Neural progenitor cell (in vitro differentiated cells): ENCODE measurements around the gene TBL1X. TPM values are rescaled to one million over a fixed set of nuclear protein-coding genes. Genes with fewer than 3 reads are reported as not detected.

Experiments used
- DNase-seq: peaks from one replicate; pipeline ENCODE4 v3.0.0-alpha.2; 2016; ENCODE audit warnings: low spot score
- H2AFZ ChIP-seq: fragments of 200-600 bp; sonication (generic); replicated peaks from 2 replicates; pipeline ENCODE4 v1.6.1; 2016; ENCODE audit warnings: antibody characterized with exemption
- H3F3A ChIP-seq: fragments of 200-600 bp; sonication (generic); 2 replicates; pipeline ENCODE4 v1.6.1; 2016; ENCODE audit warnings: antibody characterized with exemption, low read depth
- H3K27ac ChIP-seq: fragments of 200-600 bp; sonication (generic); 2 replicates; pipeline ENCODE4 v1.5.1; 2016; ENCODE audit warnings: mild to moderate bottlenecking
- H3K27me3 ChIP-seq: fragments of 200-600 bp; sonication (generic); 2 replicates; pipeline ENCODE4 v1.6.1; 2016; ENCODE audit warnings: mild to moderate bottlenecking, moderate library complexity
- H3K36me3 ChIP-seq: fragments of 200-600 bp; sonication (generic); 2 replicates; pipeline ENCODE4 v1.5.1; 2016
- H3K4me1 ChIP-seq: fragments of 200-600 bp; sonication (generic); 2 replicates; pipeline ENCODE4 v1.6.1; 2016; ENCODE audit warnings: mixed run types
- H3K4me2 ChIP-seq: fragments of 200-600 bp; sonication (generic); 2 replicates; pipeline ENCODE4 v1.6.1; 2016
- H3K4me3 ChIP-seq: fragments of 200-600 bp; sonication (generic); 2 replicates; pipeline ENCODE4 v1.5.1; 2016
- H3K79me2 ChIP-seq: fragments of 200-600 bp; sonication (generic); 2 replicates; pipeline ENCODE4 v1.6.1; 2016; ENCODE audit warnings: low read depth
- H3K9ac ChIP-seq: fragments of 200-600 bp; sonication (generic); 2 replicates; pipeline ENCODE4 v1.6.1; 2016
- H3K9me3 ChIP-seq: fragments of 200-600 bp; sonication (generic); 2 replicates; pipeline ENCODE4 v1.5.1; 2016; ENCODE audit warnings: low read depth
- H4K20me1 ChIP-seq: fragments of 200-600 bp; sonication (generic); 2 replicates; pipeline ENCODE4 v1.6.1; 2016; ENCODE audit warnings: low read depth
- H3K27ac Mint-ChIP-seq: 3 replicates; pipeline ENCODE4 v1.8.0; 2021; ENCODE audit warnings: mixed read lengths
- H3K27me3 Mint-ChIP-seq: 2 replicates; pipeline ENCODE4 v1.8.0; 2022; ENCODE audit warnings: low read depth, mild to moderate bottlenecking, inconsistent platforms, moderate library complexity, mixed read lengths; ENCODE audit not compliant: insufficient read depth
- H3K36me3 Mint-ChIP-seq: 3 replicates; pipeline ENCODE4 v1.8.0; 2021; ENCODE audit warnings: mixed read lengths
- H3K4me1 Mint-ChIP-seq: 3 replicates; pipeline ENCODE4 v1.8.0; 2021; ENCODE audit warnings: mixed read lengths
- H3K4me3 Mint-ChIP-seq: 3 replicates; pipeline ENCODE4 v1.8.0; 2021; ENCODE audit warnings: mild to moderate bottlenecking, moderate library complexity, mixed read lengths
- H3K9me3 Mint-ChIP-seq: 3 replicates; pipeline ENCODE4 v1.8.0; 2020; ENCODE audit warnings: mixed read lengths
- CTCF ChIP-seq: fragments of 200-600 bp; sonication (generic); IDR thresholded peaks from 2 replicates; pipeline ENCODE4 v1.5.1; 2017; ENCODE audit warnings: antibody characterized with exemption, mild to moderate bottlenecking
- EZH2 ChIP-seq: fragments of 200-600 bp; sonication (generic); IDR thresholded peaks from 2 replicates; pipeline ENCODE4 v1.6.1; 2017; ENCODE audit warnings: antibody characterized with exemption, mild to moderate bottlenecking, moderate library complexity
- EZH2phosphoT487 ChIP-seq: fragments of 200-600 bp; sonication (generic); IDR thresholded peaks from 2 replicates; pipeline ENCODE4 v1.6.1; 2017; ENCODE audit warnings: antibody characterized with exemption
- total RNA-seq: library from RNA; depleted of rRNA; stranded (reverse); fragments of >200 nt; gene quantifications from 2 replicates; pipeline ENCODE4 v1.2.3, GENCODE V29; 2015; ENCODE audit warnings: low replicate concordance

The TBL1X gene
- total RNA-seq, 1 donor from 2014 or later, result 35.7 TPM

- no peak overlapping the region for H3K27ac Mint-ChIP-seq
- Histone ChIP-seq H3K9ac (no peak overlapping the region), H3K27ac (no peak overlapping the region), H3K79me2 (peaks cover 38% of the 10 kb centered on the region), H3K36me3 (no peaks in the 10 kb centered on the region), H4K20me1 (no peaks in the 10 kb centered on the region), H3K4me3 (no peak overlapping the region), H3K27me3 (no peaks in the 10 kb centered on the region), H2AFZ (no peak overlapping the region), H3K9me3 (no peaks in the 10 kb centered on the region), H3K4me2 (no peak overlapping the region), H3K4me1 (no peaks in the 10 kb centered on the region), H3F3A (no peaks in the 10 kb centered on the region)
- DNase-seq, result no peak
- peaks cover 13% of the 10 kb centered on the region for H3K36me3 Mint-ChIP-seq
- peaks cover 3% of the 10 kb centered on the region for H3K4me1 Mint-ChIP-seq
- no peak overlapping the region for H3K4me3 Mint-ChIP-seq
- peaks cover 3% of the 10 kb centered on the region for H3K27me3 Mint-ChIP-seq
- TF ChIP-seq CTCF (no peak), EZH2phosphoT487 (no peak), EZH2 (no peak)
- H3K9me3 Mint-ChIP-seq, result peaks cover 4% of the 10 kb centered on the region
Observed at GRCh38 chrX:9628779-9629493, 164.1 kb downstream of the TBL1X start.

GRCh38 chrX:9634551-9634950 lies 169.7 kb downstream of the TBL1X start:
- DNase-seq, result no peak
- Histone ChIP-seq H3K4me1 (no peaks in the 10 kb centered on the region), H3K4me3 (no peak overlapping the region), H4K20me1 (no peaks in the 10 kb centered on the region), H3K9me3 (no peaks in the 10 kb centered on the region), H2AFZ (no peak overlapping the region), H3K36me3 (no peaks in the 10 kb centered on the region), H3K27me3 (no peaks in the 10 kb centered on the region), H3K27ac (no peak overlapping the region), H3K4me2 (no peak overlapping the region), H3K79me2 (peaks cover 12% of the 10 kb centered on the region), H3F3A (no peaks in the 10 kb centered on the region), H3K9ac (no peak overlapping the region)
- no peak for TF ChIP-seq EZH2phosphoT487
- no peak for TF ChIP-seq EZH2
- TF ChIP-seq CTCF, result no peak
- H3K9me3 Mint-ChIP-seq, result peaks cover 12% of the 10 kb centered on the region
- no peaks in the 10 kb centered on the region for H3K4me1 Mint-ChIP-seq
- H3K36me3 Mint-ChIP-seq, result peaks cover 27% of the 10 kb centered on the region
- H3K27ac Mint-ChIP-seq, result no peak overlapping the region
- H3K4me3 Mint-ChIP-seq, result no peak overlapping the region
- H3K27me3 Mint-ChIP-seq, result no peaks in the 10 kb centered on the region

GRCh38 chrX:9635368-9635767 lies 170.5 kb downstream of the TBL1X start:
- no peak overlapping the region for H3K4me3 Mint-ChIP-seq
- H3K9ac ChIP-seq, result no peak overlapping the region
- no peaks in the 10 kb centered on the region for H4K20me1 ChIP-seq
- H3K36me3 ChIP-seq, result no peaks in the 10 kb centered on the region
- no peaks in the 10 kb centered on the region for H3K27me3 ChIP-seq
- no peak overlapping the region for H3K27ac ChIP-seq
- H3K27ac Mint-ChIP-seq, result no peak overlapping the region
- H3K4me1 ChIP-seq, result no peaks in the 10 kb centered on the region
- H3K4me1 Mint-ChIP-seq, result no peaks in the 10 kb centered on the region
- no peak overlapping the region for H3K4me3 ChIP-seq
- no peak for DNase-seq
- H3K9me3 ChIP-seq, result no peaks in the 10 kb centered on the region
- no peaks in the 10 kb centered on the region for H3K27me3 Mint-ChIP-seq
- H3K79me2 ChIP-seq, result peaks cover 12% of the 10 kb centered on the region
- H3K4me2 ChIP-seq, result no peak overlapping the region
- TF ChIP-seq EZH2phosphoT487 (no peak), CTCF (no peak), EZH2 (no peak)
- H3K9me3 Mint-ChIP-seq, result peaks cover 12% of the 10 kb centered on the region
- H3F3A ChIP-seq, result no peaks in the 10 kb centered on the region
- no peak overlapping the region for H2AFZ ChIP-seq
- H3K36me3 Mint-ChIP-seq, result peaks cover 27% of the 10 kb centered on the region
